GM19239 (cell line): ENCODE measurements around the gene RPL35.

Experiments
- DNase-seq: peaks from one replicate; pipeline ENCODE4 v3.0.0; 2011; ENCODE audit warnings: low spot score; ENCODE audit not compliant: insufficient read length
- FAIRE-seq: peaks from 2 replicates; lab custom pipeline; 2011; peaks lifted over from hg19 to GRCh38; lab: Jason Lieb, UNC

Gene RPL35

GRCh38 chr9:124861342-124862229 lies at the start of gene RPL35, which contains the start of gene ARPC5L:
Gene RPL35 (minus strand): TSS chr9:124861957. CDS start chr9:124861912, 45 bp downstream.
Gene ARPC5L (plus strand): TSS chr9:124862130. CDS start chr9:124869291, 7,161 bp downstream.
- peak; percentile 92 for DNase-seq
- no peak for FAIRE-seq

GRCh38 chr9:124908098-124908497 lies 46.3 kb upstream of the RPL35 start:
- DNase-seq: no peak
- FAIRE-seq: no peak

- FAIRE-seq (no peak), DNase-seq (no peak)
These were observed 45.2 kb upstream of the RPL35 start for GRCh38 chr9:124906966-124907365.

- FAIRE-seq (no peak), DNase-seq (no peak)
These were observed 38.1 kb upstream of the RPL35 start for GRCh38 chr9:124899845-124900244.

GRCh38 chr9:124897570-124898460 lies 36.1 kb upstream of the RPL35 start:
- DNase-seq (no peak), FAIRE-seq (no peak)

- DNase-seq: no peak
These were observed 33.0 kb upstream of the RPL35 start for GRCh38 chr9:124894741-124895170.

GRCh38 chr9:124894035-124894740 lies 32.4 kb upstream of the RPL35 start:
- FAIRE-seq (no peak), DNase-seq (no peak)

More at GRCh38 chr9:124894741-124895170, 33.0 kb upstream of the RPL35 start:
- peak; percentile 23 for FAIRE-seq

GRCh38 chr9:124890179-124890578 lies 28.4 kb upstream of the RPL35 start:
- no peak for DNase-seq
- no peak for FAIRE-seq

- no peak for FAIRE-seq
- no peak for DNase-seq
These were observed 27.2 kb upstream of the RPL35 start for GRCh38 chr9:124889006-124889405.

- no peak for DNase-seq
- FAIRE-seq: no peak
These were observed 26.1 kb upstream of the RPL35 start for GRCh38 chr9:124887832-124888231.

GRCh38 chr9:124886866-124887492 lies 25.2 kb upstream of the RPL35 start:
- DNase-seq (no peak), FAIRE-seq (no peak)

GRCh38 chr9:124886461-124886860 lies 24.7 kb upstream of the RPL35 start:
- no peak for FAIRE-seq
- no peak for DNase-seq

- FAIRE-seq: no peak
- DNase-seq: no peak
These were observed 23.8 kb upstream of the RPL35 start for GRCh38 chr9:124885551-124885950.

- DNase-seq (no peak), FAIRE-seq (no peak)
These were observed 22.6 kb upstream of the RPL35 start for GRCh38 chr9:124884376-124884775.

- no peak for FAIRE-seq
- no peak for DNase-seq
These were observed 20.5 kb upstream of the RPL35 start for GRCh38 chr9:124882231-124882630.

GRCh38 chr9:124881138-124881743 lies 19.5 kb upstream of the RPL35 start:
- DNase-seq (no peak), FAIRE-seq (no peak)

GRCh38 chr9:124880501-124880900 lies 18.7 kb upstream of the RPL35 start:
- no peak for DNase-seq

GRCh38 chr9:124879226-124879625 lies 17.5 kb upstream of the RPL35 start:
- DNase-seq (no peak), FAIRE-seq (no peak)

More at GRCh38 chr9:124880501-124880900, 18.7 kb upstream of the RPL35 start:
- FAIRE-seq: peak; percentile 31

GRCh38 chr9:124878518-124878917 lies 16.8 kb upstream of the RPL35 start:
- no peak for FAIRE-seq
- no peak for DNase-seq
